MM.1S (cell line): ENCODE data around the gene TEAD2.

Source experiments
- DNase-seq: peaks from one replicate; pipeline ENCODE4 v3.0.0-alpha.2; 2015
- H2AFZ ChIP-seq: fragments of 300-600 bp; sonication (generic); 2 replicates; pipeline ENCODE4 v1.6.0; 2016; ENCODE audit warnings: antibody characterized with exemption, low read length
- H3F3A ChIP-seq: fragments of 300-600 bp; sonication (generic); 2 replicates; pipeline ENCODE4 v1.6.1; 2016; ENCODE audit warnings: mild to moderate bottlenecking, antibody characterized with exemption, low read length, moderate library complexity, mixed read lengths; ENCODE audit not compliant: insufficient read depth
- H3K27ac ChIP-seq: fragments of 300-600 bp; sonication (generic); 2 replicates; pipeline ENCODE4 v1.5.1; 2016; ENCODE audit warnings: mild to moderate bottlenecking, low read length
- H3K27me3 ChIP-seq: fragments of 300-600 bp; sonication (generic); replicated peaks from 2 replicates; pipeline ENCODE4 v1.6.0; 2016; ENCODE audit warnings: low read length; ENCODE audit not compliant: insufficient read depth
- H3K36me3 ChIP-seq: fragments of 300-600 bp; sonication (generic); replicated peaks from 2 replicates; pipeline ENCODE4 v1.6.1; 2016; ENCODE audit warnings: mild to moderate bottlenecking, low read length, mixed read lengths; ENCODE audit not compliant: insufficient read depth
- H3K4me1 ChIP-seq: fragments of 300-600 bp; sonication (generic); 2 replicates; pipeline ENCODE4 v1.6.1; 2016; ENCODE audit warnings: low read length, mixed read lengths
- H3K4me2 ChIP-seq: fragments of 300-600 bp; sonication (generic); 2 replicates; pipeline ENCODE4 v1.6.0; 2016; ENCODE audit warnings: low read depth, low read length
- H3K4me3 ChIP-seq: fragments of 300-600 bp; sonication (generic); 2 replicates; pipeline ENCODE4 v1.5.1; 2016; ENCODE audit warnings: low read length, mixed read lengths
- H3K79me2 ChIP-seq: fragments of 300-600 bp; sonication (generic); 2 replicates; pipeline ENCODE4 v1.6.1; 2016; ENCODE audit warnings: mixed run types, low read length, mixed read lengths
- H3K9ac ChIP-seq: fragments of 300-600 bp; sonication (generic); 2 replicates; pipeline ENCODE4 v1.6.1; 2016; ENCODE audit warnings: low read length, mixed read lengths
- H3K9me2 ChIP-seq: fragments of 300-600 bp; sonication (generic); replicated peaks from 2 replicates; pipeline ENCODE4 v1.6.1; 2016; ENCODE audit warnings: mild to moderate bottlenecking, low read length, mixed read lengths; ENCODE audit not compliant: insufficient read depth
- H3K9me3 ChIP-seq: fragments of 300-600 bp; sonication (generic); replicated peaks from 2 replicates; pipeline ENCODE4 v1.6.1; 2016; ENCODE audit warnings: mild to moderate bottlenecking, low read length, mixed read lengths; ENCODE audit not compliant: insufficient read depth
- H4K20me1 ChIP-seq: fragments of 300-600 bp; sonication (generic); 2 replicates; pipeline ENCODE4 v1.6.1; 2016; ENCODE audit warnings: mild to moderate bottlenecking, low read length, moderate library complexity, mixed read lengths; ENCODE audit not compliant: insufficient read depth
- EZH2 ChIP-seq: fragments of 300-600 bp; sonication (generic); optimal IDR thresholded peaks from 2 replicates; pipeline ENCODE3; 2017; ENCODE audit warnings: low read depth, mild to moderate bottlenecking, antibody characterized with exemption, low read length, mixed read lengths
- EZH2phosphoT487 ChIP-seq: fragments of 300-600 bp; sonication (generic); IDR thresholded peaks from 2 replicates; pipeline ENCODE4 v1.6.1; 2018; ENCODE audit warnings: antibody characterized with exemption, low read length
- TF ChIP-seq, protein P1 (sequence below): fragments of 300-600 bp; sonication (generic); IDR thresholded peaks from 2 replicates; pipeline ENCODE4 v1.5.1; 2016; ENCODE audit warnings: antibody characterized with exemption, low read length, mixed read lengths

The TEAD2 gene

DNA sequence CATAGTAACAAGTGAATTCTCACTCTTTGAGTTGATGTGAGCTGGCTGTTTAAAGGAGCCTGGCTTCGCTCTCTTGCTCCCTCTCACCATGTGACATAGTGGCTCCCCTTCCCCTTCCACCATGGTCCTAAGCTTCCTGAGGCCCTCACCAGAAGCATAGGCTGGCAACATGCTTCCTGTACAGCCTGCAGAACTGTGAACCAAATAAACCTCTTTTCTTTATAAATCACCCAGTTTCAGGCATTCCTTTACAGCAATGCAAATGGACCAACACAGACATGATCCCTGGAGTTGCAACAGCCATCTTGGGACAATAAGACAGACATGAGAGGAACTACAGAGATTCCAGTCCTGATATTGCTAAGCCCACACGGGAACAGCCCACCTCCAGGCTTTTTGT is 12.6 kb downstream of the TEAD2 start:
- Histone ChIP-seq H3K36me3 (no peaks in the 10 kb centered on the region), H3K9me2 (no peaks in the 10 kb centered on the region), H3K4me1 (no peaks in the 10 kb centered on the region), H3K79me2 (no peaks in the 10 kb centered on the region), H3F3A (no peaks in the 10 kb centered on the region), H3K9ac (no peak overlapping the region), H3K27ac (no peak overlapping the region), H3K27me3 (peaks cover 51% of the 10 kb centered on the region), H2AFZ (no peak overlapping the region), H3K4me3 (no peak overlapping the region), H3K4me2 (no peak overlapping the region), H3K9me3 (no peaks in the 10 kb centered on the region), H4K20me1 (no peaks in the 10 kb centered on the region)
- DNase-seq: no peak
- TF ChIP-seq EZH2phosphoT487: no peak
- no peak for TF ChIP-seq EZH2
- TF ChIP-seq, protein P1, sequence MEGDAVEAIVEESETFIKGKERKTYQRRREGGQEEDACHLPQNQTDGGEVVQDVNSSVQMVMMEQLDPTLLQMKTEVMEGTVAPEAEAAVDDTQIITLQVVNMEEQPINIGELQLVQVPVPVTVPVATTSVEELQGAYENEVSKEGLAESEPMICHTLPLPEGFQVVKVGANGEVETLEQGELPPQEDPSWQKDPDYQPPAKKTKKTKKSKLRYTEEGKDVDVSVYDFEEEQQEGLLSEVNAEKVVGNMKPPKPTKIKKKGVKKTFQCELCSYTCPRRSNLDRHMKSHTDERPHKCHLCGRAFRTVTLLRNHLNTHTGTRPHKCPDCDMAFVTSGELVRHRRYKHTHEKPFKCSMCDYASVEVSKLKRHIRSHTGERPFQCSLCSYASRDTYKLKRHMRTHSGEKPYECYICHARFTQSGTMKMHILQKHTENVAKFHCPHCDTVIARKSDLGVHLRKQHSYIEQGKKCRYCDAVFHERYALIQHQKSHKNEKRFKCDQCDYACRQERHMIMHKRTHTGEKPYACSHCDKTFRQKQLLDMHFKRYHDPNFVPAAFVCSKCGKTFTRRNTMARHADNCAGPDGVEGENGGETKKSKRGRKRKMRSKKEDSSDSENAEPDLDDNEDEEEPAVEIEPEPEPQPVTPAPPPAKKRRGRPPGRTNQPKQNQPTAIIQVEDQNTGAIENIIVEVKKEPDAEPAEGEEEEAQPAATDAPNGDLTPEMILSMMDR: no peak

- Histone ChIP-seq H3K4me2 (no peak overlapping the region), H3K9me2 (no peaks in the 10 kb centered on the region), H3K4me3 (no peak overlapping the region), H2AFZ (no peak overlapping the region), H3K9ac (no peak overlapping the region), H3K4me1 (no peaks in the 10 kb centered on the region), H3K27me3 (peaks cover 43% of the 10 kb centered on the region), H3K9me3 (no peaks in the 10 kb centered on the region), H4K20me1 (no peaks in the 10 kb centered on the region), H3K27ac (no peak overlapping the region), H3K36me3 (no peaks in the 10 kb centered on the region), H3K79me2 (no peaks in the 10 kb centered on the region), H3F3A (no peaks in the 10 kb centered on the region)
- TF ChIP-seq EZH2phosphoT487: no peak
- TF ChIP-seq, protein P1: no peak
- no peak for TF ChIP-seq EZH2
- no peak for DNase-seq
These were observed 13.7 kb downstream of the TEAD2 start for GRCh38 chr19:49348305-49349189.

DNA sequence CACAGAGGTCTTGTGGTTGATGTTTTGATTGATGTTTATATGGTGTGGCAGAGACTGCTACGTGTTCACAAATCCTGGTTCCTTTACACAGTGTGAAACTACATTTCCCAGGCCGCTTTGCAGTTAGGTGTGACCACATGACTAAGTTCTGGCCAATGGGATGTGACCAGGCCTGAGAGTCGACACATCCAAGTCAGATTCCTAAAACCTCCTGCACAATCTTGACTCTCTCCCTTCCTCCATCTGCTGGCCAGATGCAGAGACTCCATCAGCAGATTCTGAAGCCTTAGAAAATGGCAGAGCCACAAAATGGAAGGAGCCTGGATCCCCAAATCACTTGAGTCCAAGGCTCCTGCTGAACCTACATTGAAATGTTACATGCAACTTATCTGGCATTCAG is 14.4 kb downstream of the TEAD2 start:
- Histone ChIP-seq H3K9ac (no peak overlapping the region), H3K4me1 (no peaks in the 10 kb centered on the region), H3K9me3 (no peaks in the 10 kb centered on the region), H4K20me1 (no peaks in the 10 kb centered on the region), H3K27ac (no peak overlapping the region), H3K79me2 (no peaks in the 10 kb centered on the region), H3K36me3 (no peaks in the 10 kb centered on the region), H3K4me2 (no peak overlapping the region), H3F3A (no peaks in the 10 kb centered on the region), H3K27me3 (peaks cover 36% of the 10 kb centered on the region), H2AFZ (no peak overlapping the region), H3K9me2 (no peaks in the 10 kb centered on the region), H3K4me3 (no peak overlapping the region)
- no peak for DNase-seq
- TF ChIP-seq EZH2 (no peak), EZH2phosphoT487 (no peak)
- TF ChIP-seq, protein P1: no peak
